HepG2 (cell line): ENCODE measurements around the gene CHIC2. TPM values are rescaled to one million over a fixed set of nuclear protein-coding genes. Genes with fewer than 3 reads are reported as not detected.

Experiments used
- ATAC-seq: fragments of 200-7000 bp; cut with Tn5 transposase; 3 replicates; pipeline ENCODE4 v1.9.1; 2020; ENCODE audit warnings: mild to moderate bottlenecking, moderate library complexity
- BruUV-seq: library from RNA; stranded (reverse); fragments of 400-500 nt; replicated peaks from 2 replicates; lab custom pipeline; 2021; lab: Mats Ljungman, UMichigan
- CTCF ChIA-PET: fragments of 300-600 bp; formaldehyde crosslinking; extraction: SDS; loops from one replicate; lab custom pipeline; 2021; ENCODE audit warnings: low total read pairs, inconsistent platforms, low intra/inter-chr PET ratio; lab: Yijun Ruan, JAX
- POLR2A ChIA-PET: fragments of 350-600 bp; sonication (Branson Sonifier 250); formaldehyde crosslinking; loops from one replicate; lab custom pipeline; 2020; ENCODE audit warnings: antibody characterized with exemption, inconsistent platforms; lab: Yijun Ruan, JAX
- DNase-seq: peaks from one replicate; pipeline ENCODE4 v3.0.0-alpha.2; 2015; ENCODE audit warnings: low spot score
- FAIRE-seq: peaks from 3 replicates; lab custom pipeline; 2011; peaks lifted over from hg19 to GRCh38; lab: Jason Lieb, UNC
- H2AFZ ChIP-seq: one replicate; pipeline ENCODE4 v1.6.1; 2011; ENCODE audit warnings: low read length, inconsistent platforms
- H3K27ac ChIP-seq: fragments of 300-600 bp; 3 replicates; pipeline ENCODE4 v1.8.0; 2011; ENCODE audit warnings: mixed run types, mild to moderate bottlenecking, mixed read lengths, low read length, inconsistent platforms; ENCODE audit not compliant: insufficient read depth; ENCODE audit errors: extremely low read length
- H3K27me3 ChIP-seq, 2 experiments: fragments of 200-600 bp in 1 of 2; 2 replicates in 1 of 2; 3 replicates in 1 of 2; pipeline versions ENCODE4 v1.6.0 to v1.8.0; 2011; ENCODE audit warnings: low read length in 2 of 2, mild to moderate bottlenecking in 2 of 2, moderate library complexity in 2 of 2, inconsistent platforms in 1 of 2; ENCODE audit not compliant: insufficient read depth in 2 of 2, control insufficient read depth in 1 of 2
- H3K36me3 ChIP-seq, 2 experiments: fragments of 200-600 bp in 1 of 2; replicated peaks in 1 of 2; 2 replicates in 1 of 2; 3 replicates in 1 of 2; pipeline versions ENCODE4 v1.5.1 to v1.8.0; 2011; ENCODE audit warnings: low read length in 2 of 2, inconsistent platforms in 1 of 2; ENCODE audit not compliant: insufficient read depth in 2 of 2, control insufficient read depth in 1 of 2
- H3K4me1 ChIP-seq: 2 replicates; pipeline ENCODE4 v1.5.1; 2012; ENCODE audit warnings: low read length, inconsistent platforms; ENCODE audit not compliant: insufficient read depth
- H3K4me2 ChIP-seq: 2 replicates; pipeline ENCODE4 v1.6.0; 2011; ENCODE audit warnings: low read depth, low read length, inconsistent platforms
- H3K4me3 ChIP-seq, 3 experiments: fragments of 200-600 bp in 1 of 3; sonication (generic), shearing (Covaris generic) in 1 of 3; replicated peaks in 1 of 3; 2 replicates each; pipeline ENCODE4 v1.5.1; 2011 to 2016; ENCODE audit warnings: low read length in 3 of 3, inconsistent platforms in 2 of 3, low read depth in 2 of 3, mild to moderate bottlenecking in 2 of 3, control low read depth in 1 of 3, mixed read lengths in 1 of 3; ENCODE audit not compliant: insufficient read depth in 1 of 3
- H3K79me2 ChIP-seq: one replicate; pipeline ENCODE4 v1.6.1; 2011; ENCODE audit warnings: low read length, inconsistent platforms; ENCODE audit not compliant: insufficient read depth
- H3K9ac ChIP-seq: 2 replicates; pipeline ENCODE4 v1.6.0; 2011; ENCODE audit warnings: mild to moderate bottlenecking, low read depth, low read length, inconsistent platforms; ENCODE audit not compliant: insufficient read depth
- H3K9me3 ChIP-seq: 2 replicates; pipeline ENCODE4 v1.5.1; 2012; ENCODE audit warnings: mild to moderate bottlenecking, low read length
- H4K20me1 ChIP-seq: 2 replicates; pipeline ENCODE4 v1.6.0; 2011; ENCODE audit warnings: inconsistent platforms, mild to moderate bottlenecking, low read length, moderate library complexity; ENCODE audit not compliant: insufficient read depth
- ATRX ChIP-seq: sonication (generic); formaldehyde crosslinking; IDR thresholded peaks from 2 replicates; pipeline ENCODE4 v1.4.0; 2020; ENCODE audit warnings: missing genetic modification reagents, borderline replicate concordance
- CREB3 ChIP-seq: sonication (generic); formaldehyde crosslinking; IDR thresholded peaks from 2 replicates; pipeline ENCODE4 v1.5.0; 2020; ENCODE audit warnings: missing genetic modification reagents
- EEA1 ChIP-seq: sonication (generic); formaldehyde crosslinking; IDR thresholded peaks from 2 replicates; pipeline ENCODE4 v1.5.1; 2020; ENCODE audit warnings: mild to moderate bottlenecking, missing genetic modification reagents, borderline replicate concordance
- KDM2A ChIP-seq: sonication (generic); formaldehyde crosslinking; IDR thresholded peaks from 2 replicates; pipeline ENCODE4 v1.4.0; 2020; ENCODE audit warnings: low read depth, missing genetic modification reagents, borderline replicate concordance
- KLF11 ChIP-seq: IDR thresholded peaks from 2 replicates; pipeline ENCODE4 v1.6.1; 2016; ENCODE audit warnings: missing compliant biosample characterization
- MATR3 ChIP-seq: sonication (generic); formaldehyde crosslinking; IDR thresholded peaks from 2 replicates; pipeline ENCODE4 v1.4.0; 2020; ENCODE audit warnings: missing genetic modification reagents
- SMYD3 ChIP-seq: sonication (generic); formaldehyde crosslinking; IDR thresholded peaks from 2 replicates; pipeline ENCODE4 v1.8.1; 2023; ENCODE audit warnings: mild to moderate bottlenecking, missing genetic modification reagents
- TOPORS ChIP-seq: sonication (generic); formaldehyde crosslinking; IDR thresholded peaks from 2 replicates; pipeline ENCODE4 v1.8.0; 2023; ENCODE audit warnings: mild to moderate bottlenecking, missing genetic modification reagents
- U2AF2 ChIP-seq: fragments of 200-400 bp; formaldehyde crosslinking; IDR thresholded peaks from 2 replicates; pipeline ENCODE4 v1.6.1; 2017; ENCODE audit warnings: low read depth, mild to moderate bottlenecking, low read length
- ZNF205 ChIP-seq: IDR thresholded peaks from 2 replicates; pipeline ENCODE4 v1.6.1; 2018; ENCODE audit warnings: missing biosample characterization, missing genetic modification reagents
- ZNF709 ChIP-seq: sonication (generic); formaldehyde crosslinking; IDR thresholded peaks from 2 replicates; pipeline ENCODE4 v1.5.0; 2020; ENCODE audit warnings: mild to moderate bottlenecking, missing genetic modification reagents
- ZNF792 ChIP-seq: IDR thresholded peaks from 2 replicates; pipeline ENCODE4 v1.6.1; 2016
- WGBS: methylation state at CpG from one replicate; pipeline ENCODE4 v1.1.6; 2017; ENCODE audit warnings: low lambda C conversion rate; 5-methylcytosine and 5-hydroxymethylcytosine counted together
- in situ Hi-C: cut with HindIII; loops from 2 replicates; pipeline ENCODE4 v1.10.0; 2017; ENCODE audit warnings: low pct_unique_long_range_greater_than_20kb; ENCODE audit not compliant: extremely low pct_ligation_motif_present
- intact Hi-C: fragments of 100-400 bp; cut with micrococcal nuclease; formaldehyde crosslinking; loops from one replicate; pipeline ENCODE4 v1.10.0; 2022; ENCODE audit not compliant: unreplicated experiment
- polyA plus RNA-seq, 8 experiments: library from polyadenylated mRNA; depleted of rRNA in 3 of 8; stranded (reverse) in 7 of 8; unstranded in 1 of 8; fragments of >200 nt; fragmentation: Illumina TruSeq in 4 of 8; extraction: Trizol in 4 of 8; gene quantifications; 2 replicates each; pipeline versions ENCODE4 v1.2.1 to v1.2.3, GENCODE V29; 2011 to 2016; ENCODE audit warnings: low read depth in 4 of 8, missing spikeins in 1 of 8, mixed read lengths in 1 of 8; ENCODE audit not compliant: insufficient read depth in 1 of 8
- total RNA-seq, 5 experiments: library from RNA; depleted of rRNA; stranded (reverse); fragments of >200 nt; fragmentation: Illumina TruSeq; extraction: Trizol; gene quantifications; 2 replicates each; pipeline ENCODE4 v1.2.3, GENCODE V29; 2016; ENCODE audit warnings: low read depth in 1 of 5
- TF ChIP-seq, protein P1 (sequence below): sonication (generic); formaldehyde crosslinking; IDR thresholded peaks from 2 replicates; pipeline ENCODE4 v1.8.1; 2023; ENCODE audit warnings: missing genetic modification reagents, inconsistent platforms, borderline replicate concordance

Gene CHIC2
- total and polyA plus RNA-seq, 2 of the 13 experiments (the other 11 are each of a cell fraction or from before 2014, with no cell fraction given) = 10.0 to 17.2 TPM

GRCh38 chr4:54099287-54099747 lies 34.9 kb upstream of the CHIC2 start:
- ATAC-seq = peak; percentile 40
- Histone ChIP-seq H3K79me2 (no peaks in the 10 kb centered on the region), H4K20me1 (no peaks in the 10 kb centered on the region), H2AFZ (peak overlapping the region; percentile 54), H3K4me1 (peaks cover 30% of the 10 kb centered on the region), H3K9me3 (no peaks in the 10 kb centered on the region), H3K4me3 (peak overlapping the region in 2 of 3 experiments; percentile 40 to 63; a peak in 3 of 6 replicates), H3K4me2 (peak overlapping the region; percentile 69), H3K27me3 (peaks cover 8 to 92% of the 10 kb centered on the region in 2 experiments), H3K36me3 (no peaks in the 10 kb centered on the region), H3K27ac (no peak overlapping the region), H3K9ac (no peak overlapping the region)
- no peak for DNase-seq
- POLR2A ChIA-PET = interaction anchor here (1.2 kb wide), 1 partner anchor 14 kb away, joined by 3 read pairs; no protein-coding TSS in a partner anchor
- 2% methylated on average over 7 of the region's 17 CpGs for WGBS
- in situ Hi-C loops = no loop called here
- no peak for TF ChIP-seq ZNF709 (CRISPR knock-in tag)
- no peak for TF ChIP-seq CREB3 (CRISPR knock-in tag)
- TF ChIP-seq U2AF2 = no peak
- TF ChIP-seq ZNF792 (CRISPR knock-in tag) = no peak
- TF ChIP-seq MATR3 (CRISPR knock-in tag) = no peak
- TF ChIP-seq KLF11 (CRISPR knock-in tag) = no peak
- TF ChIP-seq ZNF205 (CRISPR knock-in tag) = no peak
- TF ChIP-seq, protein P1, sequence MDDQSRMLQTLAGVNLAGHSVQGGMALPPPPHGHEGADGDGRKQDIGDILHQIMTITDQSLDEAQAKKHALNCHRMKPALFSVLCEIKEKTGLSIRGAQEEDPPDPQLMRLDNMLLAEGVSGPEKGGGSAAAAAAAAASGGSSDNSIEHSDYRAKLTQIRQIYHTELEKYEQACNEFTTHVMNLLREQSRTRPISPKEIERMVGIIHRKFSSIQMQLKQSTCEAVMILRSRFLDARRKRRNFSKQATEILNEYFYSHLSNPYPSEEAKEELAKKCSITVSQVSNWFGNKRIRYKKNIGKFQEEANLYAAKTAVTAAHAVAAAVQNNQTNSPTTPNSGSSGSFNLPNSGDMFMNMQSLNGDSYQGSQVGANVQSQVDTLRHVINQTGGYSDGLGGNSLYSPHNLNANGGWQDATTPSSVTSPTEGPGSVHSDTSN (CRISPR knock-in tag) = no peak
- no peak for TF ChIP-seq ATRX (CRISPR knock-in tag)
- no peak for TF ChIP-seq TOPORS
- TF ChIP-seq KDM2A (CRISPR knock-in tag) = no peak
- TF ChIP-seq EEA1 (CRISPR knock-in tag) = no peak
- no peak for TF ChIP-seq SMYD3 (CRISPR knock-in tag)
- no peak for FAIRE-seq
- CTCF ChIA-PET = no interaction called here
- no TSS peak for BruUV-seq
- intact Hi-C loops = no loop called here
